GM21717 (cell line): ENCODE results near the gene TUBA8.
"Not testable (repeated sequence)": the region's sequence is repeated elsewhere in the genome, so short reads cannot be mapped to it uniquely, and the experiment has no call there.

Source experiments
- ATAC-seq: cut with Tn5 transposase; IDR thresholded peaks from one replicate; pipeline ENCODE4 v1.9.1; 2021; ENCODE audit warnings: mild to moderate bottlenecking, moderate library complexity; ENCODE audit not compliant: unreplicated experiment

Gene TUBA8

GRCh38 chr22:18123476-18124025, 12.9 kb downstream of the TUBA8 start:
- ATAC-seq: not testable (repeated sequence)

DNA sequence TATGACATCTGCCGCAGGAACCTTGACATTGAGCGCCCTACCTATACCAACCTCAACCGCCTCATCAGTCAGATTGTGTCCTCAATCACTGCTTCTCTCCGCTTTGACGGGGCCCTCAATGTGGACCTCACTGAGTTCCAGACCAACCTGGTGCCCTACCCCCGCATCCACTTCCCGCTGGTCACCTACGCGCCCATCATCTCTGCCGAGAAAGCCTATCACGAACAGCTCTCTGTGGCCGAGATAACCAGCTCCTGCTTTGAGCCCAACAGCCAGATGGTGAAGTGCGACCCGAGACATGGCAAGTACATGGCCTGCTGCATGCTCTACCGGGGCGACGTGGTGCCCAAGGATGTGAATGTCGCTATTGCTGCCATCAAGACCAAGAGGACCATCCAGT, 16.0 kb downstream of the TUBA8 start:
- ATAC-seq: no peak

DNA sequence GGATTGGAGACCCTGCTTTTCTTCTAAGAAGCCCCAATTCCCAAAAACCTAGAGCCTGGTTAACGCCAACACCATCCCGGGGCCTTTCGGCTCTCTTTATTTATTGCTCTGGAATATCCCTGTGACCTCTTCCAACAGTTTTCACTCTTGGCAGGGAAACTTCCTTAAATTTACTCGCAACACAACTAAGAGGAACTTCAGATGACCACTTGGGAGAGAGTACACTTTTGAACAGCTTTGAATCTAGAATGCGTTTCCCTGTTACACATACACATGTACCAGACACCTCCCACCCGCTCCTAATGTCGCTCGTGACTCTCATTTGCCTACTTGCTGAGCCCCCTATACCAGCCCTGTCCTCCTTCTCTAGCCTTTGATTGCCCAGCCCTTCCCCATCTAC, 19.4 kb downstream of the TUBA8 start:
- no peak for ATAC-seq

- no peak for ATAC-seq
Measured at GRCh38 chr22:18130699-18131429, 20.3 kb downstream of the TUBA8 start.

DNA sequence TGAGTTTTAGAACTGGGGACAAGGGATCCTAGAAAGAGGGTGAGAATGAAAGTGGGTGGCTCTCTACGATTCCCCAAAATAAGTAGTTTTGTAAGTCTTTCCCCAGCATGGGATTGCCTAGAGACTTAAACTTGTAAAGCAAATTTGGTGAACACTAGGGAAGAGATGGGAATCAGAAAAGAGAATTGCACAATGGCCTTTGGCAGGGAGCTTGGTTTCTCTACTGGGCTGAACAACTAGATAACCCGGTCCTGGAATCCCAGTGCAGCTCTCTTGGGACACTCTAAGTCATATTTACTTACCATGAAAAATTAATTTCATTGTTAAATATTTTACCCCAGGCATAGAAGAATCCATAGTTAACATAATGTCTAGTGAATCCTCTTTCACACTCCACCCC, 22.8 kb downstream of the TUBA8 start:
- no peak for ATAC-seq

DNA sequence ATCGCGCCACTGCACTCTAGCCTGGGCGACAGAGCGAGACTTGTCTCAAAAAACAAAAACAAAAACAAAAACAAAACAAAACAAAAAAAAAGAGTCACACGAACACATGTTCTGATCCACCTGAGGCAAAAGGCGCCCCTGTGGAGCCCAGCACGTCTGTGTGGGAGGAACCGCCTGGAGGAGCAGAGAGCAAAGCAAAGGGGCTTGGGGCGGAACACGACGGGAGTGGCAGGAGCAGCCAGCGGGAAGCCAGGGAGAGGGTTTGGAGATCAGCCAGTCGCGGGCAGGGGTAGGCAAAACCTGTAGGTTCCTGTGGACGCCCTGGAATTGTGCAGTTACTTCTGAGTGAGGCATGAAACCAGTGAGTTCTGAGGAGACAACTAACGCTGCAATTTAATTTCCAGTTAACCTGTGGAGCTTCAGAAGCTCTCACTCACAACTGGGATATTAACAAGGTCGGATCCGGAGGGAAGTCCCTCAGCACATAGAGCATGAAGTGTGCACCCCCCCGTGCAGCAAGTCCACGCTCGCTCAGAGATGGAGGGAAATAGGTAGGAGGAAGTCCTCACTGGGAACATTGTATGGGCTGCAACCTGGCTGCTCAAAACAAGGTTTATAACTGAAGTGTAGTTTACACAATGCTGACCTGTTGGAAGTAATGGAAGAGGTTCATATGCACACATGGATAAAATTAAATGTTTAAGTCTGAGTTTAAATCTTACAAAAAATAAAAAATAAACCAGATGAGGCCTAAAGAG, 26.1 kb downstream of the TUBA8 start:
- no peak for ATAC-seq

DNA sequence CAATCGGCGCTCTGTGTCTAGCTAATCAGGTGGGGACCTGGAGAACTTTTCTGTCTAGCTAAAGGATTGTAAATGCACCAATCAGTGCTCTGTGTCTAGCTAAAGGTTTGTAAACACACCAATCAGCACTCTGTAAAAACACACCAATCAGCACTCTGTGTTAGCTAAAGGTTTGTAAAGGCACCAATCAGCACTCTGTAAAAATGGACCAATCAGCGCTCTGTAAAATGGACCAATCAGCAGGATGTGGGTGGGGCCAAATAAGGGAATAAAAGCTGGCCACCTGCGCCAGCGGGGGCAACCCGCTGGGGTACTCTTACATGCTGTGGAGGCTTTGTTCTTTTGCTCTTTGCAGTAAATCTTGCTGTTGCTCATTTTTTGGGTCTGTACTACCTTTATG, 30.4 kb downstream of the TUBA8 start:
- not testable (repeated sequence) for ATAC-seq

DNA sequence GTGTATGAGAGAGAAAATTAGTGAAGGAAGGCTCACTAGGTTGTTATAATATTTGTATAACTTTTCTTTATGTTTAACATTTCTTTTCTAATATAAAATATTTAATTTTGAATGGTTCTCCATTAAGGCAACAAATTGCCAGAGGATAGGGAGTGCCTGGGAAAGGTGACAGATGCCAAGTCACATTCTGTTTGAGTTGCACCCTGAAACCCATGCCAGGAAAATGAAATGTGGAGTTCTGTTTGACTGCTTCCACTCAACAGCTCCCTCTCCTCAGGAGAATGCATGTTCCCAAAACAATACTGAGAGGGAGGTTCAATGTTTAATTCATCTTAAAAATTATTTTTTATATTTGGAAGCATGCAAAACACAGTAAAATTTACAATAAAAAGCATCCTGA, 33.5 kb downstream of the TUBA8 start:
- ATAC-seq: no peak

DNA sequence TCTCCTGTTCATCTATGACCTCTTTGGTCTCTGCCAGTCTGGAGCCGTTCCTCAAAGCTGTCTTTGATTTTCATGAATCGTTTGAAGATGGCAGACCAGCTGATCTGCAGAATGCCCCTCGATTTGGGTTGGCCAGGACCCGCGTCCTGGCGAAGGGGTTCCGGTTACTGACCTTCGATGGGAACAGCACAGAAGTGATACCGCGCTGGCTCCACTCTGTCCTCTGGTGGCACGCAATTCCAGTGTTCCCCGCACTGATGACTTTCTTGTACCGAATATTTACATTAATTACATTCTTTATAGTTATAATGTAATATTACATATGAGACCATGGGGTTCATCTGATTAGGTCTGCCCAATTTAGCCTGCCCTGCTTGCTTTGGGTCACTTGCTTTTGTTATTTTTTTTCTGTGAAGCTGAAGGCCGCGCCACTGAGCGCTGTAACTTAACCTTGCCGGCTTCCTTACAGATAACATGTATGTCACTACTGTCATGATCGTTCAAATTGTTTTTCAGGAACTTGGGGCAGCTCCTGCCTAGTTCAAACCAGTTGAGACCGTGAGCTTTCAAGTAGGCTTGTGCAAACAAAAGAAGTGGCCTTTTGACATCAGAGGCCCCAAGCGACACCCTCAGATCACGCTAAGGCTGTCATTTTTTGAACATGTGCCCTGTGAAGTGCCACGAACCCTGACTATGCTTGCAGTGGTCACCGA, 35.2 kb downstream of the TUBA8 start:
- ATAC-seq: no peak

- no peak for ATAC-seq
Measured at GRCh38 chr22:18146389-18146753, 35.8 kb downstream of the TUBA8 start.

- ATAC-seq: no peak
Measured at GRCh38 chr22:18147791-18148190, 37.2 kb downstream of the TUBA8 start.

DNA sequence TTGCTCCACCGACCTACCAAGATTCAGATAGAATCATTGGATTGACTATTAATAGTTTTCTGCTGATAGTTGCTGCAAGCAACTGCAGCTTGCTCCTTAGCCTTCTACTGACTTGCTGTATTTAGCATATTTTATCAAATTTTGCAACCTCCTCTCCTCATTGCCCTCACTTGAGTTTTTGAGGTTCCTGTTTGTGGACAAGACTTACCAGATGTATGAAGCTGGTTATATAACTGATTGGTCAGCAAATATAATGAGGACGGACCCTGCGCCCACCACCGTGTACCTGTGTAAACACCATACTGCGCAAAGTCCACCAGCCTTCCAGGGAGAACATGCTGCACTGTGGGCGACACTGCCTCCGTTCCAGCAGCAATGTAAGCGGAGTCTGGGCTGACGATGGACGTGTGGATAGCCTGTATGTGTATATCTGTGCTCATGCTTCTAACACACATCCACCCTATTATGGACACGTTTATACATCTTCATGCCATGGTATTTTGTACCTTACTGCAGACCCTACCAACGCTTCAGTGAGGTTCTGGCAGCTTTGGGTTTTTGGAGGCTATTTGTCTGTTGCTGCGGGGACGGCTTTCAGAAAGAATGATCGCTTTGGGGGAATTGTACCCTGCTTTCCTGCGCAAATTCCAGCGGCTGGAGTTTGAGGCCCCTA, 37.8 kb downstream of the TUBA8 start:
- ATAC-seq: no peak

DNA sequence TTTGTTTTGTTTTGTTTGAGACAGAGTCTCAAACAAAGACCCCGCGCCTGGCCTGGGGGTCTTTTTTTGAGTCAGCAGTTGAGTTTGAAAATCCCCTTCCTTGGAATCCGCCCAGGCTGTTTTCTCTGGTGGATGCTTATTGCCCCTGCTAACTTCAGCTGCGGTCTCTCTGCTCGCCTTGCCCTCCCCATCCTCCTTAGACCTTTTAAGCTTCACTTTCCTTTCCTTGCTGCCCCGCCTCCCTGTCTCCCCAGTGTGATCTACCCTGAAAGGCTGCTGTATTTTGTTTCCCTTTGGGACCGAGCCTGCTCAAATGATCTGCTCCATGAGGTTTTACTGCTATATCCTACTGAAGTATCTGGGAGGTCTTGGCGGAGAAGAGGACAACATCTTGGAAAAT, 41.9 kb downstream of the TUBA8 start:
- no peak for ATAC-seq

GRCh38 chr22:18154821-18155390, 44.3 kb downstream of the TUBA8 start:
- ATAC-seq: no peak

GRCh38 chr22:18155546-18155945, 44.9 kb downstream of the TUBA8 start:
- ATAC-seq: not testable (repeated sequence)

DNA sequence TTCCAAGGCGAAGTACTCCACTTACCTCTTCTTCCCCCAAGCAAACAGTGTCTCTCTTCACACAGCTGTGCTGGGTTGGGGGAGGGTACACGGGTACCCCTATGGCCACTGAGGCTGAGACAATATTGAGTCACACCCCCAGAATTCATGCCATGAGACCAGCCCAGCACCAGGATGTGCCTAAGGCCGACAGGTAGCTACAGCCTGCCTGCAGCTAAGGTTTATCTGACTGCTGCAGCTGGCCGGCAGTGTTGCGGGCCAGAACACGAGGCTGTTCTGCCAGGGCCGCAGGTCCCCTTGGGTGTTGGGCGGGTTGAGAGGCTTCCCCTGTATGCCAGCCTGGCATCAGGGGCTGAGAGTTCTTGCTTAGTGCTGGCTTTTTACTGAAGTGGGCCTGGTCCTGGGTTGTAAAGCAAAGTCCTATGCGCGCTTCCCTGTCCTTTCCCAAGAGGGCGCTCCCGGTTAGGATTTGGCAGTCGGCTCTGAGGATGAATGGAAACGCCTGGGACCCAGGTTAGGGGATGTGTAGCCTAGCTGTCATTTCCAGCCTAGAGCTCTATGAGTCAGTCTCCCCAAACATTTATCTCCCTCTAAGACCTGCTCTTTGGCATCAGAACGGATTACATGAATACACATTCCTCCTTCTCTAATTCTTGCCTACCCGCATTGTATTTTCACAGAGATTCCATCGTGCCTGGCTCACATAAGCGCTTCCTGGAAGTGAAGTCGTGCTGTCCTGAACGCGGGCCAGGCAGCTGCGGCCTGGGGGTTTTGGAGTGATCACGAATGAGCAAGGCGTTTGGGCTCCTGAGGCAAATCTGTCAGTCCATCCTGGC, 46.5 kb downstream of the TUBA8 start:
- ATAC-seq: no peak

GRCh38 chr22:18157714-18158028, 47.1 kb downstream of the TUBA8 start:
- ATAC-seq: no peak

DNA sequence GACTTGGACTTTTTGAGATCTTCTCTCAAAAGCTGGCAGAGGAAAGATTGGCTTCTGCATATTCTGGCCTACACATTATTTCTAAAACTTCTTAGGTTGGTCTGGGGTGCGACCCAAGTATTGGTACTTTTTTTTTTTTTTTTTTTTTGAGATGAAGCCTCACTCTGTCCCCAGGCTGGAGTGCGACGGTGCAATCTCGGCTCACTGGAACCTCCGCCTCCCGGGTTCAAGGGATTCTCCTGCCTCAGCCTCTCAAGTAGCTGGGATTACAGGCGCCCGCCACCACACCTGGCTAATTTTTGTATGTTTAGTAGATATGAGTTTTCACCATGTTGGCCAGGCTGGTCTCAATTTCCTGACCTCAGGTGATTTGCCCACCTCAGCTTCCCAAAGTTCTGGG, 50.0 kb downstream of the TUBA8 start:
- not testable (repeated sequence) for ATAC-seq

DNA sequence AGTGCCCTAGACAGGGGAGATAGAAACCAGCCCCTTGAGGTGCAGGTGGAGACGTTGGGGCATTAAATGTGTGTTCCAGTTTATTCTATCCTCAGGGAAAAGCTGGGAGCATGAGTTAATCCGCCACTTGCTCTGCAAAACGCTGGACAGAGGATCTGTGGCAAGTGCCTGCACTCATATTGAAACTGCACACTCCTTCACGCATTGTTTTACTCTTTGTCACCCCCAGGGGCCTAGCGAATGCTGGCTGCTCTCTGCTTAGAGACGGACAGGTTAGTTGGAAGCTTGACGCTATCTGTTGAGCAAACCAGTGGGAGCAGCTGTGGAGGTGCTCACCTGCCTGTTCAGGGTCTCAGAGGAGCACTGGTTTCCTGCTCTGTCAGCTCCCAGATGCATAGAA, 53.2 kb downstream of the TUBA8 start:
- ATAC-seq: not testable (repeated sequence)

DNA sequence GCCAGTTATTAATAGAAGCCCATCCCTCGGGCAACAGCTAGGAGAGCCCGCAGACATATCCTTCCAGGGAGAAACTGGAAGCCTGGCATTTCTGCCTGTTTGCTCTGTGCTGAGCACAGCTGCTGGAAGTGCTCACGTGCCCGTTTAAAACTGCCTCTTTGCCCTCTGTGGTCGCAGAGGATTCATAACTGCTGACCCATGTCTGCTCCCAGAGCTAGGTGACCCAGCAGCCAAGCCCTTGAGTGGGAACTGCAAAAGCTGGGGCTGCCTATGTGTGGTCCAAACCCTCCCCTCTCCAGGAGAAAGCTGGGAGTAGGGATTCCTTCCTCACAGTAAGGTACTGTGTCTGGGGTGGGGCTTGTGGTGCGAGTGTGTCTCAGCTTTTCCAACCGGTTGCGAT, 54.0 kb downstream of the TUBA8 start:
- ATAC-seq: not testable (repeated sequence)
